GM18858 (cell line): ENCODE data around the gene OR10V1.
A peak's percentile ranks its signal among the peaks of the same experiment; 100 is the strongest.

Experiments used
- ATAC-seq: cut with Tn5 transposase; IDR thresholded peaks from one replicate; pipeline ENCODE4 v1.9.1; 2021; ENCODE audit not compliant: unreplicated experiment

Gene OR10V1

GRCh38 chr11:59713745-59714144 lies at the start of gene OR10V1:
OR10V1 (minus strand) TSS chr11:59713845; CDS start chr11:59713845, 0 bp downstream.
- ATAC-seq = no peak

- no peak for ATAC-seq
These were observed 48.3 kb upstream of the OR10V1 start for GRCh38 chr11:59761993-59762392.

GRCh38 chr11:59760771-59761170 lies 47.1 kb upstream of the OR10V1 start:
- ATAC-seq = no peak

- ATAC-seq = no peak
These were observed 46.3 kb upstream of the OR10V1 start for GRCh38 chr11:59759900-59760299.

- no peak for ATAC-seq
These were observed 44.9 kb upstream of the OR10V1 start for GRCh38 chr11:59758401-59759037.

GRCh38 chr11:59756845-59757244 lies 43.2 kb upstream of the OR10V1 start:
- no peak for ATAC-seq

- no peak for ATAC-seq
These were observed 42.9 kb upstream of the OR10V1 start for GRCh38 chr11:59756558-59756840.

GRCh38 chr11:59755701-59756557 lies 42.3 kb upstream of the OR10V1 start:
- ATAC-seq = no peak

- ATAC-seq = peak; percentile 48
These were observed 41.4 kb upstream of the OR10V1 start, which contains the start of gene STX3 for GRCh38 chr11:59754859-59755700. STX3 (plus strand) TSS chr11:59755376; CDS start chr11:59755606, 230 bp downstream.

- ATAC-seq = no peak
These were observed 40.8 kb upstream of the OR10V1 start for GRCh38 chr11:59754494-59754858.

- ATAC-seq = peak; percentile 69
These were observed 40.2 kb upstream of the OR10V1 start for GRCh38 chr11:59753650-59754493.

GRCh38 chr11:59746111-59746510 lies 32.5 kb upstream of the OR10V1 start:
- ATAC-seq = no peak

- no peak for ATAC-seq
These were observed 17.4 kb upstream of the OR10V1 start for GRCh38 chr11:59730896-59731565.

- no peak for ATAC-seq
These were observed 16.2 kb upstream of the OR10V1 start for GRCh38 chr11:59729834-59730233.

- no peak for ATAC-seq
These were observed 15.3 kb upstream of the OR10V1 start for GRCh38 chr11:59728913-59729312.

- no peak for ATAC-seq
These were observed 14.5 kb upstream of the OR10V1 start for GRCh38 chr11:59728154-59728553.

GRCh38 chr11:59727426-59727825 lies 13.8 kb upstream of the OR10V1 start:
- ATAC-seq = no peak

GRCh38 chr11:59724066-59724465 lies 10.4 kb upstream of the OR10V1 start:
- ATAC-seq = no peak

GRCh38 chr11:59719556-59719955 lies 5.9 kb upstream of the OR10V1 start:
- ATAC-seq = no peak

- no peak for ATAC-seq
These were observed 2.4 kb upstream of the OR10V1 start for GRCh38 chr11:59716051-59716450.
